IMR-90 (cell line): ENCODE measurements around the gene TIGD1. TPM values are rescaled to one million over a fixed set of nuclear protein-coding genes. Genes with fewer than 3 reads are reported as not detected.

Source experiments
- ATAC-seq: fragments of 200-7000 bp; cut with Tn5 transposase; 2 replicates; pipeline ENCODE4 v1.9.1; 2020; ENCODE audit warnings: low read depth, mild to moderate bottlenecking, moderate library complexity
- BruUV-seq: library from RNA; stranded (reverse); fragments of 400-500 nt; replicated peaks from 2 replicates; lab custom pipeline; 2021; lab: Mats Ljungman, UMichigan
- CTCF ChIA-PET: fragments of 300-600 bp; formaldehyde crosslinking; extraction: SDS; loops from one replicate; lab custom pipeline; 2021; ENCODE audit warnings: antibody characterized with exemption; lab: Yijun Ruan, JAX
- POLR2A ChIA-PET: fragments of 300-600 bp; sonication (Branson Sonifier 250); formaldehyde crosslinking; loops from one replicate; lab custom pipeline; 2022; ENCODE audit warnings: antibody characterized with exemption; ENCODE audit not compliant: unreplicated experiment; lab: Charles Lee
- DNase-seq: peaks from one replicate; pipeline ENCODE4 v3.0.0; 2013
- H2AFZ ChIP-seq: replicated peaks from 2 replicates; pipeline ENCODE3; 2013; ENCODE audit warnings: low read length, mild to moderate bottlenecking; ENCODE audit not compliant: poor library complexity
- H2AK5ac ChIP-seq: 2 replicates; pipeline ENCODE4 v1.6.1; 2013; ENCODE audit warnings: low read depth, low read length, inconsistent platforms
- H2AK9ac ChIP-seq: replicated peaks from 2 replicates; pipeline ENCODE3; 2013; ENCODE audit warnings: mild to moderate bottlenecking, low read depth, low read length, moderate library complexity; ENCODE audit not compliant: poor library complexity
- H2BK120ac ChIP-seq: 2 replicates; pipeline ENCODE4 v1.6.1; 2013; ENCODE audit warnings: low read depth, low read length, inconsistent platforms
- H2BK15ac ChIP-seq: 3 replicates; pipeline ENCODE4 v1.6.1; 2013; ENCODE audit warnings: low read depth, low read length, inconsistent platforms
- H2BK20ac ChIP-seq: 2 replicates; pipeline ENCODE4 v1.6.1; 2013; ENCODE audit warnings: low read depth, mild to moderate bottlenecking, inconsistent platforms, low read length, moderate library complexity
- H2BK5ac ChIP-seq: 2 replicates; pipeline ENCODE4 v1.6.1; 2013; ENCODE audit warnings: mild to moderate bottlenecking, low read depth, low read length, inconsistent platforms; ENCODE audit not compliant: poor library complexity, severe bottlenecking
- H3K14ac ChIP-seq: replicated peaks from 2 replicates; pipeline ENCODE4 v1.6.1; 2013; ENCODE audit warnings: low read depth, low read length, inconsistent platforms
- H3K18ac ChIP-seq: 2 replicates; pipeline ENCODE4 v1.6.1; 2013; ENCODE audit warnings: low read depth, low read length, control low read depth
- H3K23ac ChIP-seq: 2 replicates; pipeline ENCODE4 v1.6.1; 2013; ENCODE audit warnings: low read depth, low read length, inconsistent platforms
- H3K27ac ChIP-seq: 2 replicates; pipeline ENCODE4 v1.5.1; 2013; ENCODE audit warnings: mild to moderate bottlenecking, control low read depth, low read length; ENCODE audit not compliant: insufficient read depth
- H3K27me3 ChIP-seq: 2 replicates; pipeline ENCODE4 v1.6.1; 2013; ENCODE audit warnings: low read length; ENCODE audit not compliant: control insufficient read depth, insufficient read depth
- H3K36me3 ChIP-seq: 2 replicates; pipeline ENCODE4 v1.6.1; 2013; ENCODE audit warnings: low read length, mixed read lengths; ENCODE audit not compliant: control insufficient read depth, insufficient read depth
- H3K4ac ChIP-seq: 2 replicates; pipeline ENCODE4 v1.6.1; 2013; ENCODE audit warnings: low read depth, low read length, inconsistent platforms
- H3K4me1 ChIP-seq: 2 replicates; pipeline ENCODE4 v1.6.1; 2013; ENCODE audit warnings: low read length, mixed read lengths; ENCODE audit not compliant: control insufficient read depth, insufficient read depth
- H3K4me2 ChIP-seq: 2 replicates; pipeline ENCODE4 v1.6.1; 2013; ENCODE audit warnings: low read depth, mild to moderate bottlenecking, control low read depth, low read length, moderate library complexity
- H3K4me3 ChIP-seq: 2 replicates; pipeline ENCODE4 v1.5.1; 2013; ENCODE audit warnings: low read depth, mild to moderate bottlenecking, control low read depth, low read length, moderate library complexity; ENCODE audit not compliant: insufficient read depth
- H3K56ac ChIP-seq: 2 replicates; pipeline ENCODE4 v1.6.1; 2013; ENCODE audit warnings: low read length, inconsistent platforms; ENCODE audit not compliant: insufficient read depth; ENCODE audit errors: extremely low read depth
- H3K79me1 ChIP-seq, 2 experiments: 2 replicates each; pipeline ENCODE4 v1.6.1; 2013; ENCODE audit warnings: low read length in 2 of 2, inconsistent platforms in 1 of 2, low read depth in 1 of 2
- H3K9ac ChIP-seq: 2 replicates; pipeline ENCODE4 v1.6.1; 2013; ENCODE audit warnings: low read depth, low read length, control low read depth
- H3K9me1 ChIP-seq: 2 replicates; pipeline ENCODE4 v1.6.1; 2013; ENCODE audit warnings: low read length, inconsistent platforms; ENCODE audit not compliant: insufficient read depth
- H3K9me3 ChIP-seq: 2 replicates; pipeline ENCODE4 v1.6.1; 2013; ENCODE audit warnings: low read length; ENCODE audit not compliant: control insufficient read depth, insufficient read depth
- H4K20me1 ChIP-seq: 2 replicates; pipeline ENCODE4 v1.6.1; 2013; ENCODE audit warnings: low read length, inconsistent platforms; ENCODE audit not compliant: insufficient read depth
- H4K5ac ChIP-seq: 2 replicates; pipeline ENCODE4 v1.6.1; 2013; ENCODE audit warnings: mild to moderate bottlenecking, low read depth, low read length, control low read depth
- H4K8ac ChIP-seq, 2 experiments: 2 replicates each; pipeline ENCODE4 v1.6.1; 2013; ENCODE audit warnings: low read depth in 2 of 2, low read length in 2 of 2, control low read depth in 1 of 2, inconsistent platforms in 1 of 2
- H4K91ac ChIP-seq: 2 replicates; pipeline ENCODE4 v1.6.1; 2013; ENCODE audit warnings: low read depth, low read length, inconsistent platforms; ENCODE audit not compliant: insufficient read depth
- MAFK ChIP-seq: IDR thresholded peaks from 2 replicates; pipeline ENCODE4 v1.6.1; 2012; ENCODE audit warnings: low read depth, low read length, improper control_type of control experiment
- MXI1 ChIP-seq: IDR thresholded peaks from 2 replicates; pipeline ENCODE4 v1.6.1; 2012; ENCODE audit warnings: low read depth, mild to moderate bottlenecking, low read length, moderate library complexity, borderline replicate concordance
- WGBS, 2 experiments: methylation state at CpG; one replicate each; pipeline versions ENCODE4 v1.1.5 to v1.1.7; 2013; ENCODE audit warnings: missing lambda C conversion rate in 2 of 2; ENCODE audit not compliant: insufficient read length in 1 of 2; ENCODE audit errors: extremely low coverage in 2 of 2; 5-methylcytosine and 5-hydroxymethylcytosine counted together
- dilution Hi-C: fragments of 300-500 bp; cut with HindIII; formaldehyde crosslinking; loops from one replicate; pipeline ENCODE4 v1.14.3; 2018; ENCODE audit warnings: low sequenced_read_pairs; ENCODE audit not compliant: unreplicated experiment
- in situ Hi-C: fragments of 300-500 bp; cut with MboI; formaldehyde crosslinking; loops from 3 replicates; pipeline ENCODE4 v1.14.3; 2019; ENCODE audit warnings: low sequenced_read_pairs, inconsistent platforms, mixed read lengths
- intact Hi-C: fragments of 100-400 bp; cut with micrococcal nuclease; formaldehyde crosslinking; loops from 2 replicates; pipeline ENCODE4 v1.10.0; 2022
- polyA plus RNA-seq, 3 experiments: library from polyadenylated mRNA; depleted of rRNA; stranded (reverse); fragments of >200 nt; gene quantifications; 2 replicates each; pipeline ENCODE4 v1.2.3, GENCODE V29; 2012; ENCODE audit warnings: low replicate concordance in 1 of 3
- total RNA-seq: library from RNA; depleted of rRNA; stranded (reverse); fragments of >200 nt; gene quantifications from 2 replicates; pipeline ENCODE4 v1.2.3, GENCODE V29; 2012

Gene TIGD1
- total and polyA plus RNA-seq, 2 of the 4 experiments (the other 2 are of a cell fraction), result 2.7 to 2.9 TPM

- peak overlapping the region; percentile 88 for H4K91ac ChIP-seq
- peak overlapping the region; percentile 28; the same call in 1 of the 2 replicates for H3K56ac ChIP-seq
- peaks cover 40% of the 10 kb centered on the region for H4K20me1 ChIP-seq
- H3K27me3 ChIP-seq, result no peaks in the 10 kb centered on the region
- peak overlapping the region; percentile 100 for H3K14ac ChIP-seq
- H3K4me2 ChIP-seq, result peak overlapping the region; percentile 84
- TF ChIP-seq MXI1, result no peak
- no peak for TF ChIP-seq MAFK
- in situ Hi-C loops (no loop called here), intact Hi-C loops (no loop called here), dilution Hi-C loops (no loop called here)
- H3K27ac ChIP-seq, result peak overlapping the region; percentile 62
- H3K4me3 ChIP-seq, result peak overlapping the region; percentile 71
- H3K79me1 ChIP-seq, result peaks cover 28 to 76% of the 10 kb centered on the region in 2 experiments
- H2AK5ac ChIP-seq, result peak overlapping the region; percentile 79
- H2BK15ac ChIP-seq, result no peak overlapping the region
- TSS peak; percentile 41 for BruUV-seq
- POLR2A ChIA-PET, result no interaction called here
- peak overlapping the region; percentile 8 to 97; a peak in 3 of 4 replicates for H4K8ac ChIP-seq
- WGBS, 2 experiments, result no CpG with 5 or more reads among the region's 7 CpGs
- H2BK5ac ChIP-seq, result peak overlapping the region; percentile 85
- no peaks in the 10 kb centered on the region for H3K9me3 ChIP-seq
- peak overlapping the region; percentile 70 for H3K9ac ChIP-seq
- peak overlapping the region; percentile 77 for H4K5ac ChIP-seq
- peak overlapping the region; percentile 96 for H2AFZ ChIP-seq
- no peak; the same call in 1 of the 2 replicates for ATAC-seq
- DNase-seq, result no peak
- peak overlapping the region; percentile 39; the same call in 1 of the 2 replicates for H3K18ac ChIP-seq
- peak overlapping the region; percentile 99 for H3K23ac ChIP-seq
- H3K4ac ChIP-seq, result peak overlapping the region; percentile 99
- 0 out of 2 replicates have a peak overlapping the region, but pooled peaks have one; percentile 68 for H2BK120ac ChIP-seq
- no peak overlapping the region for H2BK20ac ChIP-seq
- CTCF ChIA-PET, result no interaction called here
- H3K9me1 ChIP-seq, result peaks cover 16% of the 10 kb centered on the region
- H2AK9ac ChIP-seq, result peak overlapping the region; percentile 97
- no peaks in the 10 kb centered on the region for H3K4me1 ChIP-seq
- peaks cover 5% of the 10 kb centered on the region for H3K36me3 ChIP-seq
Observed at GRCh38 chr2:232551250-232551638, 887 bp upstream of the TIGD1 start.
